HG02840 (cell line): ENCODE data around the gene IFITM10.

Experiments
- ATAC-seq: cut with Tn5 transposase; IDR thresholded peaks from one replicate; pipeline ENCODE4 v1.9.1; 2021; ENCODE audit warnings: mild to moderate bottlenecking, moderate library complexity, moderate number of reproducible peaks; ENCODE audit not compliant: unreplicated experiment, low FRiP score

Gene IFITM10

GRCh38 chr11:1750481-1750839 lies at the start of gene IFITM10:
IFITM10 (minus strand) TSS chr11:1750595; CDS start chr11:1750442, 153 bp downstream.
- ATAC-seq = no peak

GRCh38 chr11:1797391-1798125 lies 47.2 kb upstream of the IFITM10 start:
- no peak for ATAC-seq

- no peak for ATAC-seq
Measured at GRCh38 chr11:1796413-1797011, 46.1 kb upstream of the IFITM10 start.

GRCh38 chr11:1793081-1793480 lies 42.7 kb upstream of the IFITM10 start:
- no peak for ATAC-seq

- no peak for ATAC-seq
Measured at GRCh38 chr11:1792461-1792860, 42.1 kb upstream of the IFITM10 start.

GRCh38 chr11:1791912-1792311 lies 41.5 kb upstream of the IFITM10 start:
- no peak for ATAC-seq

- ATAC-seq = no peak
Measured at GRCh38 chr11:1786466-1786865, 36.1 kb upstream of the IFITM10 start.

GRCh38 chr11:1785749-1786413 lies 35.5 kb upstream of the IFITM10 start:
- ATAC-seq = no peak

GRCh38 chr11:1784761-1785650 lies 34.6 kb upstream of the IFITM10 start:
- no peak for ATAC-seq

- no peak for ATAC-seq
Measured at GRCh38 chr11:1783725-1784529, 33.5 kb upstream of the IFITM10 start.

- no peak for ATAC-seq
Measured at GRCh38 chr11:1782831-1783724, 32.7 kb upstream of the IFITM10 start.

- no peak for ATAC-seq
Measured at GRCh38 chr11:1782031-1782590, 31.7 kb upstream of the IFITM10 start.

- ATAC-seq = no peak
Measured at GRCh38 chr11:1781593-1781975, 31.2 kb upstream of the IFITM10 start.

- ATAC-seq = no peak
Measured at GRCh38 chr11:1780700-1781592, 30.6 kb upstream of the IFITM10 start.

GRCh38 chr11:1779806-1780699 lies 29.7 kb upstream of the IFITM10 start:
- ATAC-seq = no peak

- no peak for ATAC-seq
Measured at GRCh38 chr11:1779034-1779805, 28.8 kb upstream of the IFITM10 start.
